Keratinocyte (primary cell): ENCODE data around the gene PTPRU.

ENCODE experiments used
- EZH2 ChIP-seq: IDR thresholded peaks from one replicate; pipeline ENCODE4 v1.6.1; 2012; ENCODE audit warnings: inconsistent platforms, mild to moderate bottlenecking, low read length, moderate library complexity
- TF ChIP-seq, protein P1 (sequence below), 3 experiments: IDR thresholded peaks in 1 of 3; conservative IDR thresholded peaks in 1 of 3; optimal IDR thresholded peaks in 1 of 3; 2 replicates in 2 of 3; 3 replicates in 1 of 3; pipeline versions ENCODE3 to v1.5.1; 2011; ENCODE audit warnings: low read length in 3 of 3, mild to moderate bottlenecking in 3 of 3, moderate library complexity in 2 of 3, control low read depth in 1 of 3, inconsistent platforms in 1 of 3; ENCODE audit not compliant: insufficient read depth in 2 of 3; ENCODE audit errors: extremely low read depth in 1 of 3

DNA sequence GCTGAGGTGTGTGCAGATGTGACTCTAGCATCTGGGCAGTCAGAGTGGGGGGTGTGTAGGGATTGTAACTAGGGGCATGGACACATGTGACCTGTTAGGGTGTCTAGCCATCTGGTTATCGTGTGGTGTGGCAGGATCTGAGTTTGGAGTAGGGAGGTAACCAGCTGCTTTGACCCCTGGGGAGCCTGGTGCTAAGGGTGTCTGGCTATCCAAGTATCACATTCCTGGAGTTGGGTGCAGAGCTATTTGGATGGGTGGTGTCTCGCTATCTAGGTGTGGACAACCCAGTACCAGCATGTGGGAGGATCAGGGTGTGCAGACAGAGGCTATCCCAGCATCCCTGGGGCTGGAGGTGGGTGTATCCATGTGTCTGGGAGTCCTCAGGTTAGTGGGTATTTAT is 4.7 kb downstream of the PTPRU start:
- TF ChIP-seq, protein P1, sequence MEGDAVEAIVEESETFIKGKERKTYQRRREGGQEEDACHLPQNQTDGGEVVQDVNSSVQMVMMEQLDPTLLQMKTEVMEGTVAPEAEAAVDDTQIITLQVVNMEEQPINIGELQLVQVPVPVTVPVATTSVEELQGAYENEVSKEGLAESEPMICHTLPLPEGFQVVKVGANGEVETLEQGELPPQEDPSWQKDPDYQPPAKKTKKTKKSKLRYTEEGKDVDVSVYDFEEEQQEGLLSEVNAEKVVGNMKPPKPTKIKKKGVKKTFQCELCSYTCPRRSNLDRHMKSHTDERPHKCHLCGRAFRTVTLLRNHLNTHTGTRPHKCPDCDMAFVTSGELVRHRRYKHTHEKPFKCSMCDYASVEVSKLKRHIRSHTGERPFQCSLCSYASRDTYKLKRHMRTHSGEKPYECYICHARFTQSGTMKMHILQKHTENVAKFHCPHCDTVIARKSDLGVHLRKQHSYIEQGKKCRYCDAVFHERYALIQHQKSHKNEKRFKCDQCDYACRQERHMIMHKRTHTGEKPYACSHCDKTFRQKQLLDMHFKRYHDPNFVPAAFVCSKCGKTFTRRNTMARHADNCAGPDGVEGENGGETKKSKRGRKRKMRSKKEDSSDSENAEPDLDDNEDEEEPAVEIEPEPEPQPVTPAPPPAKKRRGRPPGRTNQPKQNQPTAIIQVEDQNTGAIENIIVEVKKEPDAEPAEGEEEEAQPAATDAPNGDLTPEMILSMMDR (optimal IDR thresholded peaks at IDR 0.05 in 1 of 3, IDR thresholded peaks at IDR 0.05 in 1 of 3, conservative IDR thresholded peaks at IDR 0.05 in 1 of 3; ENCODE audit: extremely low read depth in 1 of 3, insufficient read depth in 2 of 3, low read length in 3 of 3): no peak
- TF ChIP-seq EZH2: no peak
